ENCODE measurements around the gene CILP2. TPM values are rescaled to one million over a fixed set of nuclear protein-coding genes. Genes with fewer than 3 reads are reported as not detected.

CILP2 gene
- total and polyA plus RNA-seq, 2 of the 8 experiments (the other 6 are each of a cell fraction or from before 2014, with no cell fraction given) = 4.4 to 5.8 TPM

DNA sequence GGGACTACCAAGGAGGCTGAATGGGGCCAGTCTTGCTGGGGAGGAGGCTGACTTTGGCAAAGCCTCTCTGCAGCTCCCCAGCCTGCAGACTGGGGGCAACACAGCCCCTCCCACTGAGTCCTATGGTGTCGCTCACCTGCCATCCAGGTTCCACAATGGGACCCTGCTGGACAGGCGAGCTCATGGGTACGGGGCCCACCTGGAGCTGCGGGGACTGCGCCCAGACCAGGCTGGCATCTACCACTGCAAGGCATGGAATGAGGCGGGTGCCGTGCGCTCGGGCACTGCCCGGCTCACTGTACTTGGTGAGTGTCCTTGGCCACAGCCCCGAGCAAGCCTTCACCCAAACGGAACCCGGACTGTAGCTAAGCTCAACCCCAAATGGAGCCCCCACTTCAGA, 5.0 kb downstream of the CILP2 start:
- peaks cover 9% of the 10 kb centered on the region; the same call in 1 of the 2 replicates for H3K23me2 ChIP-seq (ENCODE audit: low read depth, low read length)
- H3K18ac ChIP-seq (ENCODE audit: extremely low read depth, low read length) = no peak overlapping the region
- no peaks in the 10 kb centered on the region for H3K79me1 ChIP-seq (ENCODE audit: low read depth, low read length)
- H3K79me2 ChIP-seq (ENCODE audit: control insufficient read depth in 1 of 2, insufficient read depth in 2 of 2, low read length in 2 of 2) = no peaks in the 10 kb centered on the region
- H3K4ac ChIP-seq (replicated peaks; ENCODE audit: insufficient read length, low read depth, low read length) = no peak overlapping the region
- peaks cover 0 to 4% of the 10 kb centered on the region in 2 experiments; a peak in 1 of 4 replicates for H3K9me3 ChIP-seq (ENCODE audit: insufficient read depth in 2 of 2, low read depth in 1 of 2, low read length in 1 of 2)
- FAIRE-seq = no peak
- H3K14ac ChIP-seq (ENCODE audit: insufficient read length) = no peak overlapping the region
- ChIA-PET CTCF (ENCODE audit: partially characterized antibody) (interaction anchor here (0.6 to 15.7 kb wide), 5 partner anchors 9 to 94 kb away, joined by 3 to 223 read pairs (median 6); no protein-coding TSS in a partner anchor), POLR2A (ENCODE audit: partially characterized antibody) (interaction anchor here (1.0 to 1.8 kb wide), 5 partner anchors 8 to 101 kb away, joined by 3 to 4 read pairs (median 4); partner anchors contain the start of genes GMIP and NDUFA13)
- no peak overlapping the region for H2BK15ac ChIP-seq (ENCODE audit: low read length)
- no peak overlapping the region for H2BK20ac ChIP-seq (ENCODE audit: low read length)
- H3K4me3 ChIP-seq (ENCODE audit: extremely low read depth in 1 of 4, insufficient read depth in 2 of 4, low read depth in 3 of 4, low read length in 4 of 4) = no peak overlapping the region
- H3K36me3 ChIP-seq (ENCODE audit: control insufficient read depth in 2 of 4, insufficient read depth in 4 of 4, low read length in 3 of 4) = no peaks in the 10 kb centered on the region
- H3K4me1 ChIP-seq (replicated peaks in 1 of 4; ENCODE audit: control insufficient read depth in 3 of 4, insufficient read depth in 4 of 4, low read length in 3 of 4) = peaks cover 0 to 6% (median 3%) of the 10 kb centered on the region in 4 experiments; a peak in 3 of 7 replicates
- DNase-seq (ENCODE audit: low read depth in 1 of 2, low spot score in 2 of 2) = no peak
- H3K23ac ChIP-seq (ENCODE audit: insufficient read length) = no peak overlapping the region
- no peak overlapping the region for H2BK120ac ChIP-seq (replicated peaks; ENCODE audit: low read depth, low read length)
- 95% methylated on average over 13 of the region's 13 CpGs; no CpG with 5 or more reads in 1 of the 2 experiments for WGBS, 2 experiments (ENCODE audit: extremely low coverage in 1 of 2, insufficient coverage in 1 of 2, insufficient read length in 1 of 2, insufficient replicate concordance in 2 of 2, low coverage in 1 of 2, low lambda C conversion rate in 2 of 2, missing lambda C conversion rate in 1 of 2)
- no peak overlapping the region for H3K9ac ChIP-seq (replicated peaks in 1 of 4; ENCODE audit: extremely low read depth in 1 of 4, low read depth in 3 of 4, low read length in 3 of 4)
- no peak overlapping the region for H2AFZ ChIP-seq (ENCODE audit: low read length)
- H4K20me1 ChIP-seq (replicated peaks in 1 of 2; ENCODE audit: control insufficient read depth in 1 of 2, insufficient read depth in 2 of 2, low read length in 2 of 2) = peaks cover 0 to 3% of the 10 kb centered on the region in 2 experiments
- no peak overlapping the region for H3K27ac ChIP-seq (ENCODE audit: low read depth, low read length)
- peaks cover 6 to 23% (median 20%) of the 10 kb centered on the region in 4 experiments for H3K27me3 ChIP-seq (replicated peaks in 1 of 4; ENCODE audit: control insufficient read depth in 3 of 4, extremely low read depth in 1 of 4, insufficient read depth in 3 of 4, low read length in 3 of 4)
- no peak overlapping the region for H3K4me2 ChIP-seq (ENCODE audit: insufficient read depth in 1 of 2, low read depth in 2 of 2, low read length in 2 of 2)
- no peak overlapping the region for H4K8ac ChIP-seq (ENCODE audit: extremely low read depth, insufficient read depth, low read length)
- no peak overlapping the region for H2BK5ac ChIP-seq (ENCODE audit: low read depth, low read length)
- H3K56ac ChIP-seq (replicated peaks; ENCODE audit: insufficient read length, low read depth, low read length) = no peak overlapping the region
- no peak overlapping the region for H2BK12ac ChIP-seq (ENCODE audit: low read depth, low read length)
- no peak overlapping the region for H2AK5ac ChIP-seq (ENCODE audit: low read depth, low read length)
- H4K91ac ChIP-seq (replicated peaks; ENCODE audit: insufficient read length, low read length) = no peak overlapping the region
- H4K5ac ChIP-seq (ENCODE audit: insufficient read length, low read depth, low read length) = no peak overlapping the region
- no peak for TF ChIP-seq HDAC2 (IDR thresholded peaks at IDR 0.05; ENCODE audit: borderline replicate concordance in 1 of 2, low read depth in 2 of 2, low read length in 2 of 2)
- TF ChIP-seq JUN (IDR thresholded peaks at IDR 0.05; ENCODE audit: low read depth, low read length) = no peak
- no peak for TF ChIP-seq SP4 (IDR thresholded peaks at IDR 0.05; ENCODE audit: low read length)
- TF ChIP-seq, protein P1, sequence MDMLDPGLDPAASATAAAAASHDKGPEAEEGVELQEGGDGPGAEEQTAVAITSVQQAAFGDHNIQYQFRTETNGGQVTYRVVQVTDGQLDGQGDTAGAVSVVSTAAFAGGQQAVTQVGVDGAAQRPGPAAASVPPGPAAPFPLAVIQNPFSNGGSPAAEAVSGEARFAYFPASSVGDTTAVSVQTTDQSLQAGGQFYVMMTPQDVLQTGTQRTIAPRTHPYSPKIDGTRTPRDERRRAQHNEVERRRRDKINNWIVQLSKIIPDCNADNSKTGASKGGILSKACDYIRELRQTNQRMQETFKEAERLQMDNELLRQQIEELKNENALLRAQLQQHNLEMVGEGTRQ (IDR thresholded peaks at IDR 0.05; ENCODE audit: low read length) = no peak
- TF ChIP-seq GABPA (IDR thresholded peaks at IDR 0.05; ENCODE audit: borderline replicate concordance, insufficient read depth, low read length) = no peak
- TF ChIP-seq BRCA1 (IDR thresholded peaks at IDR 0.05; ENCODE audit: low read depth, low read length) = no peak
- TF ChIP-seq SIN3A (conservative IDR thresholded peaks at IDR 0.05 in 1 of 2, IDR thresholded peaks at IDR 0.05 in 1 of 2; ENCODE audit: low read depth in 1 of 2, low read length in 2 of 2) = no peak
- TF ChIP-seq HDAC6 (IDR thresholded peaks at IDR 0.05; ENCODE audit: low read depth, low read length) = no peak
- no peak for TF ChIP-seq SIRT6 (IDR thresholded peaks at IDR 0.05; ENCODE audit: low read length)
- no peak for TF ChIP-seq SP2 (IDR thresholded peaks at IDR 0.05; ENCODE audit: low read length)
- no peak for TF ChIP-seq RNF2 (IDR thresholded peaks at IDR 0.05; ENCODE audit: borderline replicate concordance, low read depth, low read length, missing control alignments, poor library complexity, severe bottlenecking)
- no peak for TF ChIP-seq CBX5 (IDR thresholded peaks at IDR 0.05; ENCODE audit: low read depth, low read length)

All from H1 (cell line).